HG03039 (cell line): ENCODE results near the gene ARRDC1.
"Not testable (repeated sequence)": the region's sequence is repeated elsewhere in the genome, so short reads cannot be mapped to it uniquely, and the experiment has no call there.

Experiments used
- ATAC-seq: cut with Tn5 transposase; IDR thresholded peaks from one replicate; pipeline ENCODE4 v1.9.1; 2021; ENCODE audit warnings: mild to moderate bottlenecking, moderate library complexity; ENCODE audit not compliant: unreplicated experiment

ARRDC1 gene

GRCh38 chr9:137612741-137613142 lies 7.3 kb downstream of the ARRDC1 start:
- no peak for ATAC-seq

DNA sequence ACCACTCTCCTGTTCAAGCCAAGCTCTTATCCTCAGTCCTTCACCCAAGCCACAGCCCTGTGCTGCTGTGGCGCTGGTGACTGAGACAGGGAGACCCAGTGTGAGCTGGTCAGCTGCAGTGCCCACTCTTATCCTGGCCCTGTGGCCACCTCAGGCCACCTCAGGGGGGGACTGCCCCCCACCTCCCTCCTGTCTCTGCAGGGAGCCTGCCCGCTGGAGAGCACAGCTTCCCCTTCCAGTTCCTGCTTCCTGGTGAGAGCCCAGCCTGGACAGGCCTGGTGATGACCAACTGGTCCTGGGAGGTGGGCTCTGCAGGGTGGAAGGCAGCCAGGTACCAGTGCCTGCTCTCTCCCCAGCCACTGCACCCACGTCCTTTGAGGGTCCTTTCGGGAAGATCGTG lies 7.8 kb downstream of the ARRDC1 start:
- ATAC-seq: no peak

DNA sequence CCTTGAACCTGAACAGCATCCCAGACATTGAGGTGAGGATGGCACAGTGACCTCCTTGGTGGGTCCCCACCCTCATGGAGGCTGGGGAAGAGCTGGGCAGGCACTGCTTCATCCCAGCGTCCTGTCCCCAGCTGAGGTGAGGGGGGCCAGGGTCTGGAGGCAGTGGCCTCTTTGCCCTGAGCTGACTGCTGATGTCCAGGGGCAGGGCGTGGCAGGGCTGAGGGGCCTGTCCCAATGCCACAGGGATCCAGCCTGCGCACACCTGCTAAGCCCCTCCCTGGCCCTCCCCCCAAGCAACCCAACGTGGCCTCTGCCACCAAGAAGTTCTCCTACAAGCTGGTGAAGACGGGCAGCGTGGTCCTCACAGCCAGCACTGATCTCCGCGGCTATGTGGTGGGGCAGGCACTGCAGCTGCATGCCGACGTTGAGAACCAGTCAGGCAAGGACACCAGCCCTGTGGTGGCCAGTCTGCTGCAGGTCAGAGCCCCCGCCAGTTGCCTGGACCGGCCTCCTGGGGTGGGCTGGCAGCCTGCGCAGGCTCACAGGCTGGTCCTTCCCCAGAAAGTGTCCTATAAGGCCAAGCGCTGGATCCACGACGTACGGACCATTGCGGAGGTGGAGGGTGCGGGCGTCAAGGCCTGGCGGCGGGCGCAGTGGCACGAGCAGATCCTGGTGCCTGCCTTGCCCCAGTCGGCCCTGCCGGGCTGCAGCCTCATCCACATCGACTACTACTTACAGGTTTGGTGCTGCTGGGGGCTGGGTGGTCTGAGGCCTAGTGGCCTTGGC lies 8.4 kb downstream of the ARRDC1 start:
- no peak for ATAC-seq

DNA sequence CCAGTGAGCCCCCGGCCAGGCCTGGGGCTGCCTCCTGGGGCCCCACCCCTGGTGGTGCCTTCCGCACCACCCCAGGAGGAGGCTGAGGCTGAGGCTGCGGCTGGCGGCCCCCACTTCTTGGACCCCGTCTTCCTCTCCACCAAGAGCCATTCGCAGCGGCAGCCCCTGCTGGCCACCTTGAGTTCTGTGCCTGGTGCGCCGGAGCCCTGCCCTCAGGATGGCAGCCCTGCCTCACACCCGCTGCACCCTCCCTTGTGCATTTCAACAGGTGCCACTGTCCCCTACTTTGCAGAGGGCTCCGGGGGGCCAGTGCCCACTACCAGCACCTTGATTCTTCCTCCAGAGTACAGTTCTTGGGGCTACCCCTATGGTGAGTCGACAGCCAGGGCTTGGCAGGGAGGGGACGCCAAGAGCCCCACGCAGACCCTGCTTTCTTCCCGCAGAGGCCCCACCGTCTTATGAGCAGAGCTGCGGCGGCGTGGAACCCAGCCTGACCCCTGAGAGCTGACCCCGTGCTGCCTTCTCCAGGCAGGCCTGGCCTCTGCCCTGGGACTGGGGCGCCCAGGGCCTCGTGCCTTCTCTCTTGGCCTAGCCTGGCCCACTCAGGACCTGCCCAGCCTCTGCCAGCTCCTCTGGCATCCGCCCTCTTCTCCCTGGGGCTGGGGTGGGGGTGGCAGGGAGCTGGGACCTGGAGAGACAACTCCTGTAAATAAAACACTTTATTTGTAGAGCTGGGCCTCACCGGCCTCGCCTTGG lies 9.3 kb downstream of the ARRDC1 start:
- ATAC-seq: no peak

DNA sequence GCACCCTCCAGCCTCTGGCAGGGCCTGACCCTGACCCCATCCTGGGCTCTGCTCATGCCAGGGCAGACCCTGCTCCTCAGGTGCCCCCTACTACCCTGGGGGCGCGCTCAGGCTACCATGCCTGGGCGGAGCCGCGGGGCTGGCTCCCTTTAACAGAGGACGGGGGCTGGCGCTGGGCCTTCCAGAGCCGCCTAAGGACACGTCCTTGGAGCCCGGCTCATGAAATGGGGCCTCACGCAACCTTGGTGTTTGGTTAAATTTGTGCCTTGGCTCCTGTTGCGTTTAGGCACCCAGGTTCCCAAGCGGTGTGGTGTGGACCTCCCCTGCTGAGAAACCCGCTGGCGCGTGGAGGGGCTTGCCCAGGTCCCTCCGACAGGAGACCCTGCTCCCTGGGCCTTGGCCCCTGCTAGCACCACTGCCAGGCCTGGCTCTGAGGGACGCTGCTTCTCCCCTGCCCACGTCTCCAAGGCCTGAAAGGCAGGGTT lies 9.9 kb downstream of the ARRDC1 start:
- no peak for ATAC-seq

DNA sequence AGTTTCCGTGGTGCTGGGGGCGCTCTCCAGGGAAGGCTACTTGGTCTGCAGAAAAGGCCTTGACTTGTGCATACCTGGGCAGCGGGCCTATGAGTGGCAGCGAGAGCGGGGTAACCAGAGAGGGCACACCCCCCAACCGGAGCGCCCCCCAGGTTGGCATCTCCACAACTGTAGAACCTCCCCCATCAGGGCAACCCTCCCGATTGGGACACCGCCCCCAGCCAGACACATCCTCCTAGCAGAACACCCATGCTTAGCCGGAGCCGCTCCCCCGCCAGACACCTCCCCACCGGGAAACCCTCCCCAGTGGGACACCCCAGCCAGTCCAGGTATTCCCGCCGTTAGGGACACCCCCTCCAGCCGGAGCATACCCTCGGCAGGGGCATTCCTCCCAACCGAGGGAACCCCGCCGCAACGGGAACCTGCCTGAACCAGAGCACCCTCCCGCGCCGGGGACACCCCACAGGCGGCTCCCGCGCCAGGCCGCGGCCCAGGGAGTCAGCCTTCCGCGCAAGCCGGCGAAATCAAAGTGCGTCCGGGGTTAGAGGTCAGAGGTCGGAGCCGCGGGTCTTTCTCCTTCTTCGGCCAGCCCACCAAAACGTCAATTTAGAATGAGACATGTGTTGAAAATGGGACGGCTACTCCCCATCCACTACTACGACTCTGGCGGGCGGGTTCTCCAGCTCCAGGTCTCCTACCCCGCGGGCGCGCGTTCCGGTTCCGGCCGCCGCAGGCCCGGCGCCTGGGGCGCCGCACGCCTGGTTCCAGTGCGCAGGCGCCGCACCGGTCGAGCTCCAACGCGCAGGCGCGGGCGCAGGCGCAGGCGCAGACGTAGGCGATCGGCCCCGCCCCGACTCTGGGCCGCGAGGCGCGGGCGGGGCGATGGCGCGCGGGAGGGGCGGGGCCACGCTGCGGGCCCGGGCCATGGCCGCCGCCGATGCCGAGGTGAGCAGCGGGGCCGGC lies 12.9 kb downstream of the ARRDC1 start, which contains the start of gene EHMT1:
Gene EHMT1 (plus strand): TSS at position 901 of the 963 bp plus-strand sequence. CDS start 24 bp downstream, at position 925.
- ATAC-seq: peak; percentile 61

DNA sequence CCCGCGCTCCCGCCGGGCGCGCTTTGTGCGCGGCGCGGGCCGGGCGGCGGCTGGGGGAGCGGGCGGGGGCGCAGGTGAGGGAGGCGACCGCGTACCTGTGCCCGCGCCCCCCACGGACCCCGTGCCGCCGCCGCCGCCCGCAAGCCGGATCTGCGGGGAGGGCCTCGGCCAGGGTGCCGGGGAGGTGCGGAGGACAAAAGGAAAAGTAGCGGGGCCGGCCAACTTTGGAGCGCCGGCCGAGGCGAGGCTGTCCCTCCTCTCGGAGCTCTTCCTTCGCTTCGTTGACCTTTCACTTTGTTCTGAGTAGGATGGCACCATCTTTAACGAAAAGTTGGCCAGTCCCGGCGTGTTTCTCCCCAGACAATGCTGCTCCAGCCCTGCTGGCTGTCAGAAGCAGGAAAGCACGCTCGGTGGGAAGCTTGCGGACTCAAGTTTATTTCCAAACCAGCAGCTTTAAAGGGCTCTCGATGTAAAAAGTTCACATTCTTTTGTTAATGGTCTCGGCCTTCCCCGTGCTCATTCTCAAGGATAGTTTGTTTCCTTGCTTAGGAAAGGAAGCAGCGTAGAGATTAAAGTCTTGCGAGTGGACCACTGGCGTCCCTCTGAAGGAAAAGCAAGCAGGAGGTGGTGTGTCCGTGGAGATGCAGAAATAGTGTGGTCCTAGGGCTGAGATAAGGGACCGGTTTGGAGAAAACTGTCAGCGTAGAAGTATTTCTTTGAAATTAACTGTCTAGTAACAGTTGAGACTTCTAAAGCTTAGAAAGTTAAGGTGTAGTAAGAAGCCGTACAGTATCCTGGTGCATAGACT lies 14.0 kb downstream of the ARRDC1 start:
- peak; percentile 32 for ATAC-seq

- ATAC-seq: no peak
Measured at GRCh38 chr9:137620048-137620405, 14.5 kb downstream of the ARRDC1 start.

GRCh38 chr9:137620581-137620980 lies 15.1 kb downstream of the ARRDC1 start:
- no peak for ATAC-seq

GRCh38 chr9:137621131-137621757 lies 15.8 kb downstream of the ARRDC1 start:
- no peak for ATAC-seq

DNA sequence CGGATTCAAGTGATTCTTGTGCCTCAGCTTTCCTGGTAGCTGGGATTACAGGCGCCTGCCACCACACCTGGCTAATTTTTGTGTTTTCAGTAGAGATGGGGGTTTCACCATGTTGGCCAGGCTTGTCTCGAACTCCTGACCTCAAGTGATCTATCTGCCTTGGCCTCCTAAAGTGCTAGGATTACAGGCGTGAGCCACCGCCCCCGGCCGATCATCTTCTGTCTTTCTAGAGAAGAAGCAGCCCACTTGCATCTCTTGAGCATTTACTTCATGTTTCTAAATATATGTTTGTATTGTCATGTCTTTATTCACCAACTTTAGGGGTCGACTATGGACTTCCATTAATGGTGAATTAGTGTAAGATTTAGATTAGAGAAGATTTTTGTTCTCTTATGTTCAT lies 16.7 kb downstream of the ARRDC1 start:
- ATAC-seq: not testable (repeated sequence)

DNA sequence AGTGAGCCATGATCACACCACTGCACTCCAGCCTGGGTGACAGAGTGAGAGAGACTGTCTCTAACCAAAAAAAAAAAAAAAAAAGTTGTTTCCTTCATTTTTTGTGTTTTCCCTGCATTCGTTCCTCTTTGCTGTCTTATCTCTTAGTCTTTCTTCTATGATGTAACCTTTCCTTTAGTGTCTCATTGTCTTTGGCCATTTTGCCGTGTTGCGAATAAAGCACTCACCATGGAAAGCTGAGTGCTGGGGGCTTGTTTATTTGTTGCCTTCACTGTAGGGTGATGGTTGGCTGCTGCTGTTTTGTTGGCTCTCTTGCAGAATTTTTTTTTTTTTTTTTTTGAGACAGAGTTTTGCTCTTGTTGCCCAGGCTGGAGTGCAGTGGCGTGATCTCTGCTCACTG lies 21.0 kb downstream of the ARRDC1 start:
- no peak for ATAC-seq

DNA sequence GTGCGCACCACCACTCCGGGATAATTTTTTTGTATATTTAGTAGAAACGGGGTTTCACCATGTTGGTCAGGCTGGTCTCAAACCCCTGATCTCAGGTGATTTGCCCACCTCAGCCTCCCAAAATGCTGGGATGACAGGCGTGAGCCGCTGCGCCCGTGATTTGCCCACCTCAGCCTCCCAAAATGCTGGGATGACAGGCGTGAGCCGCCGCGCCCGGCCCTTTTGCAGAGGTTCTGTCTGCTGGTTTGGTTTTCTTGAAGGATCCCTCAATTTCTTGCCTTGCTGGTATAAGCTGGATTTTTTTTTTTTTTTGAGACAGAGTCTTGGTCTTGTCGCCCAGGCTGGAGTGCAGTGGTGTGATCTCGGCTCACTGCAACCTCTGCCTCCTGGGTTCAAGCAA lies 21.9 kb downstream of the ARRDC1 start:
- ATAC-seq: not testable (repeated sequence)

- ATAC-seq: no peak
Measured at GRCh38 chr9:137630126-137630525, 24.6 kb downstream of the ARRDC1 start.

GRCh38 chr9:137630679-137631078 lies 25.2 kb downstream of the ARRDC1 start:
- no peak for ATAC-seq

DNA sequence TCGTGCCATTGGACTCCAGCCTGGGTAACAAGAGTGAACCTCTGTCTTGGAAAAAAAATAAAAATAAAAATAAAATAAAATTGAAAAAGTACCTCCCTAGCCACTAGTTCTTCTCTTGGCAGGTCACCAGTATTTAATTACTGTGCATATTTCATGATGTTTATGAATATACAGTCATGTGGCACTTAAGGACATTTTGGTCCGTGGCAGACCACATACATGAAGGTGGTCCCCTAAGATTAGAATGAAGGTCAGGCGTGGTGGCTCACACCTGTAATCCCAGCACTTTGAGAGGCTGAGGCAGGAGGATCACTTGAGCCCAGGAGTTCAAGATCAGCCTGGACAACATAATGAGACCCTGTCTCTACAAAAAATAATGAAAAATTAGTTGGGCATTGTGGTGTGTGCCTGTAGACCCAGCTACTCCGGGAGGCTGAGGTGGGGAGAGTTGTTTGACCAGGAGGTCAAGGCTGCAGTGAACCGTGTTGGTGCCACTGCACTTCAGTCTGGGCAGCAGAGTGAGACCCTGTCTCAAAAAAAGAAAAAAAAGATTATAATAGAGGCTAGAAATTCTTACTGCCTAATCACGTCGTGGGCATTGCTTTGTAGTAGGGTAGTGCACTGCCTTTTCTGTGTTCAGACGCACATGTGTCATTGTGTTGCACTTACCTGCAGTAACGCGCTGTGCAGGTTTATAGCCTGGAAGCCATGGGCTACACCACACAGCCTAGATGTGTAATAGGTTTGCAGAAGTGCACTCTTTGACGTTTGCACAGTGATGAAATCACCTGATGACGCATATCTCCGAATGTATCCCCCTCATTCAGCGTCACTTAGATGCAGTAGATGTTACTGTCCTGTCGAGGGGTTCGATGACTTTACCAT lies 26.1 kb downstream of the ARRDC1 start:
- ATAC-seq: no peak

DNA sequence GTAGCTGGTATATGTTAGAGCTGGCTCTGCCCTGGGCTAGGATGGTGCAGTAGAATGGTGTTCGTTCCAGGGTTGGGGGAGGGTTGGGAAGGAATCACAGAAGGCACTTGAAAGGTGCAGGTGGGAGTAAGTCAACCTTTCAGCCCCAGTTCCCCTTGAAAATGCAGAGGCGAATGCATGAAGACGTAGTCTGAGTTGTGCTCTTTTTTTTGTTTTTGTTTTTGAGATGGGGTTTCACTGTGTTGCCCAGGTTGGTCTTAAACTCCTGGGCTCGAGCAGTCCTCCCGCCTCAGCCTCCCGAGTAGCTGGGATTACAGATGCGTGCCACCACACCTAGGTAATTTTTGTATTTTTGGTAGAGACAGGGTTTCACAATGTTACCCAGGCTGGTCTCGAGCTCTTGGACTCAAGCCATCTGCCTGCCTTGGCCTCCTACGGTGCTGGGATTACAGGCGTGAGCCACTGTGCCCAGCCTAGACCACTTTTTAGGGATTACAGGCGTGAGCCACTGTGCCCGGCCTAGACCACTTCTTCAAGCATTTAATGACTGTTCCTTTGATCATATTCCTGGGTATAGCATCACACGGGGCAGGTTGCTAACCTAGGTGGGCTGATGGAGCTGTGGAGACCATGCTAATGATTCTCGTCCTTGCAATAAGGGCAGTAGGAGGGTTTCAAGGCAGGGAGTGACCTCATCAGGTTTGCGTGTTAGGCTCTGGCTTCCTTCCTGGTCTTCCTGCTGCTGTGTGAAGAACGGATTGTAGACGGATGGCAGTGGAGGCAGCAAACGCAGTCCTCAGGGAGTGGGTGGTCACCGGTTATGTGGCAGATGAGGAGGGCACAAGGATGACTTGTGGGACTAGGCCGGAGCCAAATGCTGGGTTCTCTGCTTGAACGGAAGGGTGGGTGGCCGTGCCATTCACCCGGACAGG lies 27.0 kb downstream of the ARRDC1 start:
- ATAC-seq: no peak

GRCh38 chr9:137634016-137634415 lies 28.5 kb downstream of the ARRDC1 start:
- no peak for ATAC-seq
